ENCODE results near the gene TENT4A. TPM values are rescaled to one million over a fixed set of nuclear protein-coding genes. Genes with fewer than 3 reads are reported as not detected.
A peak's percentile ranks its signal among the peaks of the same experiment; 100 is the strongest.

TENT4A gene
- total and polyA plus RNA-seq, 2 experiments from 2014 or later = 6.7 to 27.0 TPM

DNA sequence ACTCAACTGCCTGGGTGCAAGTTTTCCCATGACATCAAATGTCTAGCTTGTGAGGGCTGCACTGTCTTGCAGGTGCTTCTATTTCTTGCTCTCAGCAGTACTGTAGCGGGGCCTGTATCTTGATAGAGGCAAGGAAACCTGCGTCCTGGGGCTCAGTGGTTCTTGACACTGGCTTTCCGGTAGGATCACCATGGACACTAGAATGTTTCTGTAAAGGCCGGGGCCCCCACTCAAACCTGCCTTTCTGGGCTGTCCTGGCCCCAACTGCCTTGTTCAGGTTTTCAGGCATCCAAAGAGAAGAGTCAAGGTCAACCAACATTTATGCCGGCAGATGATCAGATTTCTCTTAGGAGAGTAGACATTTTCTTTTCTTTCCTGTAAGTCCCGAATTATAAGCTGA lies 26.7 kb upstream of the TENT4A start:
- H3K36me3 ChIP-seq = no peaks in the 10 kb centered on the region
- no peak overlapping the region for H3K27ac ChIP-seq
- DNase-seq (ENCODE audit: low read depth in 1 of 2, low spot score in 1 of 2) = no peak
- H3K27me3 ChIP-seq = peaks cover 19% of the 10 kb centered on the region
- TF ChIP-seq CTCF (IDR thresholded peaks at IDR 0.05; ENCODE audit: low read depth, low read length) = no peak
- no peaks in the 10 kb centered on the region for H3K9me3 ChIP-seq (ENCODE audit: low read depth)
- peak overlapping the region; percentile 35 for H3K4me3 ChIP-seq
- H3K4me1 ChIP-seq (ENCODE audit: low read depth) = no peaks in the 10 kb centered on the region

DNA sequence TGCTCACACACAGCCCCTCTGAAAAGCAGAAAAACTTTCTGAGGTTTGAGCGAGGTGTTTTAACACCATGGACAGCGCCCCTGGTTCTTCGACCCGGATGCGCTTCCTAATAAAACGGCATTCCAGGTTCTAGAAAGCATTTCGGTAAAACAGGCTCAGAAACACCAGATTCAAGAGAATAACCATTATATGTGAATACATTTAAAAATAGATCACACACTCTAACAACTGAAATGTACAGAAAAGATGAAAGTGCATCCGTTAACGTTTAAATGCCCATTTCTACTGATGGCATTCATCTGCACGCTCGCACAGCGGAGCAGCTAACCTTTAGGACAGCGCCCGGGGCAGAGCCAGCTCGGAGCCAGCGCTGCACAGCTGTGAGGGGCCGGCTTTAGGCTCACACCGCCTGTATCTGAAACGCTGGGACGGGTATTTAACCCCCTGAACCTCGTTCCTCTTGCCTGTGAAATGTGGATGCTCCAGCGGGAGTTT lies 26.3 kb upstream of the TENT4A start:
- no peaks in the 10 kb centered on the region for H3K36me3 ChIP-seq
- H3K4me1 ChIP-seq (ENCODE audit: low read depth) = no peaks in the 10 kb centered on the region
- no peak for TF ChIP-seq CTCF (IDR thresholded peaks at IDR 0.05; ENCODE audit: low read depth, low read length)
- H3K27ac ChIP-seq = no peak overlapping the region
- H3K27me3 ChIP-seq = peaks cover 20% of the 10 kb centered on the region
- peak overlapping the region; percentile 35 for H3K4me3 ChIP-seq
- no peaks in the 10 kb centered on the region for H3K9me3 ChIP-seq (ENCODE audit: low read depth)
- peak; percentile 67 to 85 for DNase-seq (ENCODE audit: low read depth in 1 of 2, low spot score in 1 of 2)

DNA sequence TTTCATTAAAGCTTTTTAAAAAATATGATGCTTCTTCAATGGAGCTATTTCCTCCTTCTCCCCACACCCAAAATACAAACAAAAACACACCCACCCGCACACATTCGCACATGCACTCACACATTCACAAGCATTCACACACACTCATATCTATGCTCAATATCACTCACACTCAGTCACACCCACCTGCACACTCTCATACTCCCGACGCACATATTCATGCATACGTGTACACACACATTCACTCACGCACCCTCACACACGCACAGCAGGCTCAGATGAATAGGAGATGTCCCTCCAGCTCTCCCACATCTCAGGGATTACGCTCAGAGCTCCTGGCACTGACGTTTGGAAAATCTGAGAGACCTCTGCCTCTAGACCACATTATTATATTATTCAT lies 25.7 kb upstream of the TENT4A start:
- no peak for DNase-seq (ENCODE audit: low read depth in 1 of 2, low spot score in 1 of 2)
- Histone ChIP-seq H3K27me3 (peaks cover 20% of the 10 kb centered on the region), H3K4me3 (no peak overlapping the region), H3K36me3 (no peaks in the 10 kb centered on the region), H3K27ac (no peak overlapping the region), H3K9me3 (ENCODE audit: low read depth) (no peaks in the 10 kb centered on the region), H3K4me1 (ENCODE audit: low read depth) (no peaks in the 10 kb centered on the region)
- TF ChIP-seq CTCF (IDR thresholded peaks at IDR 0.05; ENCODE audit: low read depth, low read length) = no peak

- Histone ChIP-seq H3K27ac (no peak overlapping the region), H3K36me3 (no peaks in the 10 kb centered on the region), H3K9me3 (ENCODE audit: low read depth) (no peaks in the 10 kb centered on the region), H3K4me1 (ENCODE audit: low read depth) (no peaks in the 10 kb centered on the region), H3K27me3 (peaks cover 16% of the 10 kb centered on the region), H3K4me3 (no peak overlapping the region)
- no peak for DNase-seq (ENCODE audit: low read depth in 1 of 2, low spot score in 1 of 2)
- no peak for TF ChIP-seq CTCF (IDR thresholded peaks at IDR 0.05; ENCODE audit: low read depth, low read length)
These were observed 20.3 kb upstream of the TENT4A start for GRCh38 chr5:6692906-6693305.

GRCh38 chr5:6698696-6699095 lies 14.5 kb upstream of the TENT4A start:
- no peak overlapping the region for H3K4me3 ChIP-seq
- no peak for DNase-seq (ENCODE audit: low read depth in 1 of 2, low spot score in 1 of 2)
- TF ChIP-seq CTCF (IDR thresholded peaks at IDR 0.05; ENCODE audit: low read depth, low read length) = no peak

GRCh38 chr5:6699357-6699756 lies 13.9 kb upstream of the TENT4A start:
- Histone ChIP-seq H3K27me3 (no peaks in the 10 kb centered on the region), H3K4me3 (no peak overlapping the region), H3K9me3 (ENCODE audit: low read depth) (no peaks in the 10 kb centered on the region), H3K4me1 (ENCODE audit: low read depth) (peaks cover 9% of the 10 kb centered on the region), H3K36me3 (no peaks in the 10 kb centered on the region), H3K27ac (no peak overlapping the region)
- no peak for TF ChIP-seq CTCF (IDR thresholded peaks at IDR 0.05; ENCODE audit: low read depth, low read length)
- no peak for DNase-seq (ENCODE audit: low read depth in 1 of 2, low spot score in 1 of 2)

More at GRCh38 chr5:6698696-6699095, 14.5 kb upstream of the TENT4A start:
- H3K9me3 ChIP-seq (ENCODE audit: low read depth) = no peaks in the 10 kb centered on the region
- H3K4me1 ChIP-seq (ENCODE audit: low read depth) = peaks cover 2% of the 10 kb centered on the region
- no peaks in the 10 kb centered on the region for H3K27me3 ChIP-seq
- no peaks in the 10 kb centered on the region for H3K36me3 ChIP-seq
- no peak overlapping the region for H3K27ac ChIP-seq
